HEK293 (cell line): ENCODE results near the gene BCL2L13.

Experiments used
- CTCF ChIA-PET: fragments of 350-600 bp; formaldehyde crosslinking; extraction: SDS; loops from one replicate; lab custom pipeline; 2021; ENCODE audit warnings: antibody characterized with exemption; lab: Yijun Ruan, JAX
- POLR2A ChIA-PET: fragments of 300-600 bp; formaldehyde crosslinking; extraction: SDS; loops from one replicate; lab custom pipeline; 2020; ENCODE audit warnings: antibody characterized with exemption, inconsistent platforms; lab: Yijun Ruan, JAX
- H3K27ac ChIP-seq: fragments of 200-500 bp; sonication (Bioruptor generic); 2 replicates; pipeline ENCODE4 v1.5.1; 2014; ENCODE audit warnings: low read depth, low read length, control low read depth, inconsistent platforms; ENCODE audit errors: extremely low read depth
- H3K36me3 ChIP-seq, 2 experiments: fragments of 200-500 bp in 1 of 2; sonication (Bioruptor generic) in 1 of 2; 1 replicate in 1 of 2; 2 replicates in 1 of 2; pipeline ENCODE4 v1.5.1; 2014 to 2017; ENCODE audit warnings: inconsistent platforms in 2 of 2, low read length in 2 of 2; ENCODE audit not compliant: control insufficient read depth in 2 of 2, insufficient read depth in 1 of 2
- H3K4me1 ChIP-seq: fragments of 200-500 bp; sonication (Bioruptor generic); 2 replicates; pipeline ENCODE4 v1.5.1; 2014; ENCODE audit warnings: mild to moderate bottlenecking, low read length, inconsistent platforms; ENCODE audit not compliant: control insufficient read depth, insufficient read depth
- H3K4me3 ChIP-seq: 2 replicates; pipeline ENCODE4 v1.5.1; 2011; ENCODE audit warnings: low read depth, mild to moderate bottlenecking, control low read depth, low read length, moderate library complexity
- H3K9me3 ChIP-seq: fragments of 200-500 bp; sonication (Bioruptor generic); 2 replicates; pipeline ENCODE4 v1.5.1; 2014; ENCODE audit warnings: low read depth, low read length, inconsistent platforms; ENCODE audit not compliant: control insufficient read depth, insufficient read depth
- HOXD13 ChIP-seq: sonication (generic); formaldehyde crosslinking; IDR thresholded peaks from 2 replicates; pipeline ENCODE4 v1.8.0; 2022; ENCODE audit warnings: missing genetic modification reagents, borderline replicate concordance
- PRDM1 ChIP-seq: fragments of 450-650 bp; formaldehyde crosslinking; IDR thresholded peaks from 2 replicates; pipeline ENCODE4; 2016; ENCODE audit warnings: missing biosample characterization, missing genetic modification characterization
- ZFP41 ChIP-seq: fragments of 450-650 bp; formaldehyde crosslinking; IDR thresholded peaks from 2 replicates; pipeline ENCODE4 v1.5.1; 2016; ENCODE audit warnings: missing biosample characterization, missing genetic modification characterization, borderline replicate concordance
- ZNF121 ChIP-seq: fragments of 450-650 bp; formaldehyde crosslinking; IDR thresholded peaks from 2 replicates; pipeline ENCODE4 v1.5.1; 2016; ENCODE audit warnings: missing biosample characterization, missing genetic modification characterization
- ZNF16 ChIP-seq: fragments of 450-650 bp; formaldehyde crosslinking; IDR thresholded peaks from 2 replicates; pipeline ENCODE4 v1.5.1; 2016; ENCODE audit warnings: low read depth, missing biosample characterization, missing genetic modification characterization
- ZNF174 ChIP-seq: fragments of 450-650 bp; formaldehyde crosslinking; IDR thresholded peaks from 2 replicates; pipeline ENCODE4 v1.5.0; 2017; ENCODE audit warnings: missing biosample characterization, mild to moderate bottlenecking, missing genetic modification characterization
- ZNF202 ChIP-seq: fragments of 450-650 bp; formaldehyde crosslinking; IDR thresholded peaks from 2 replicates; pipeline ENCODE4 v1.5.1; 2016; ENCODE audit warnings: missing biosample characterization, missing genetic modification characterization, borderline replicate concordance
- ZNF510 ChIP-seq: fragments of 450-650 bp; formaldehyde crosslinking; IDR thresholded peaks from 2 replicates; pipeline ENCODE4 v1.5.1; 2018; ENCODE audit warnings: mild to moderate bottlenecking, missing genetic modification characterization, missing biosample characterization; ENCODE audit not compliant: insufficient replicate concordance
- ZNF544 ChIP-seq: fragments of 450-650 bp; formaldehyde crosslinking; IDR thresholded peaks from 2 replicates; pipeline ENCODE4 v1.5.0; 2017; ENCODE audit warnings: missing biosample characterization, missing genetic modification characterization
- ZNF555 ChIP-seq: fragments of 450-650 bp; formaldehyde crosslinking; conservative IDR thresholded peaks from 2 replicates; pipeline ENCODE4 v1.5.1; 2017; ENCODE audit warnings: missing biosample characterization, mild to moderate bottlenecking, missing genetic modification characterization, inconsistent platforms
- ZNF677 ChIP-seq: fragments of 450-650 bp; IDR thresholded peaks from 2 replicates; pipeline ENCODE4 v1.5.0; 2018; ENCODE audit warnings: missing biosample characterization, mild to moderate bottlenecking, missing genetic modification characterization, moderate library complexity
- ZNF747 ChIP-seq: fragments of 450-650 bp; formaldehyde crosslinking; IDR thresholded peaks from 2 replicates; pipeline ENCODE4 v1.5.1; 2016; ENCODE audit warnings: missing biosample characterization, missing genetic modification characterization
- ZNF777 ChIP-seq: fragments of 450-650 bp; formaldehyde crosslinking; IDR thresholded peaks from 2 replicates; pipeline ENCODE4 v1.5.1; 2017; ENCODE audit warnings: missing biosample characterization, missing genetic modification characterization, borderline replicate concordance
- ZNF785 ChIP-seq: fragments of 450-650 bp; formaldehyde crosslinking; IDR thresholded peaks from 2 replicates; pipeline ENCODE4 v1.5.1; 2016; ENCODE audit warnings: missing biosample characterization, missing genetic modification characterization
- ZSCAN30 ChIP-seq: fragments of 450-650 bp; IDR thresholded peaks from 2 replicates; pipeline ENCODE4 v1.5.1; 2018; ENCODE audit warnings: missing biosample characterization, mild to moderate bottlenecking, missing genetic modification characterization, moderate library complexity
- TF ChIP-seq, protein P1 (sequence below): fragments of 450-650 bp; formaldehyde crosslinking; IDR thresholded peaks from 2 replicates; pipeline ENCODE4 v1.5.1; 2017; ENCODE audit warnings: missing biosample characterization, missing genetic modification characterization
- TF ChIP-seq, protein P2 (sequence below): fragments of 450-650 bp; formaldehyde crosslinking; IDR thresholded peaks from 2 replicates; pipeline ENCODE4 v1.5.1; 2016; ENCODE audit warnings: missing biosample characterization, missing genetic modification characterization
- TF ChIP-seq, protein P3 (sequence below): fragments of 450-650 bp; formaldehyde crosslinking; conservative IDR thresholded peaks from 2 replicates; pipeline ENCODE4 v1.5.1; 2016; ENCODE audit warnings: low read depth, missing biosample characterization, missing genetic modification characterization

The BCL2L13 gene

DNA sequence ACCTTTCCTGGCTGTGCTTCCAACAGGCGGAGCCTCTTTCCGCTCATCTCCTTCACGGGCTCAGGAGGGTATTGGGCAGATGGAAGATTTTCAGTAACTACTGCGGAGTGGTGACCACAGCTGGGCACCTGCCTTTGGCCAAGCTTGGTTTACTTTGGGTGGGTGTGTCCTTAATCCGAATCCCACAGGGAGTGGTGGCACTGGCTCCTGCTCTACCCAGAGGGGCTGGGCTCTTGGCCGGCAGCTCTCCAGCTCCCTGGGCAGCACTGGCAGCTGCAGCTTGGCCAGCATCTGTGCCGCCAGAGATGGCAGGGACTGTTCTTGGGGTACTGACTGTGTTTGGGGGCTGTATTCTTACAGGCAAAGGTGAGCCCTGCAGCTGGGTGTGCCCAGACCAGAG lies 105.9 kb downstream of the BCL2L13 start (continued):
- no peak for TF ChIP-seq HOXD13

DNA sequence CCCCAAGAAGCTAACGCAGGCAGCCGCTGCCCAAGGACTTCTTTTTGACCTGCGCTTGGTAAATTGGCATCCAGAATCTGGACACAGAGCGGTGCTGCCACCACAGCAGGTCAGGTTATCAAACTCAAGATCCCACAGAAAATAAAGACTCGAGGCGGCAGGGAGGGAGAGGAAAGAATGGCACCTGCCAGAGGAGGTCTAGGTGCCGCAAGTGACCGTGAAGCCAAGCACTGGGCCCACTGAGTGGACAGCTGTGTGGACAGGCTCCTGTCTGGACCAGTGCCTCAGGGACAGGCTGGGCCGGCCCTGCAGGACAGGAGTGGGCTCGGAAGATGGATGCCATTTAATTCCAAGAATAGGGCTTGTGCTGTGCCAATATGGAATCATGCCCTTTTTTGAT lies 108.4 kb downstream of the BCL2L13 start:
- H3K27ac ChIP-seq: no peak overlapping the region
- H3K4me3 ChIP-seq: no peak overlapping the region
- H3K9me3 ChIP-seq: no peaks in the 10 kb centered on the region
- peaks cover 0 to 3% of the 10 kb centered on the region in 2 experiments; a peak in 1 of 3 replicates for H3K36me3 ChIP-seq
- CTCF ChIA-PET: interaction anchor here (0.6 to 1.4 kb wide), 2 partner anchors 158 to 329 kb away, joined by 3 to 4 read pairs; no protein-coding TSS in a partner anchor
- no peaks in the 10 kb centered on the region for H3K4me1 ChIP-seq
- TF ChIP-seq, protein P1, sequence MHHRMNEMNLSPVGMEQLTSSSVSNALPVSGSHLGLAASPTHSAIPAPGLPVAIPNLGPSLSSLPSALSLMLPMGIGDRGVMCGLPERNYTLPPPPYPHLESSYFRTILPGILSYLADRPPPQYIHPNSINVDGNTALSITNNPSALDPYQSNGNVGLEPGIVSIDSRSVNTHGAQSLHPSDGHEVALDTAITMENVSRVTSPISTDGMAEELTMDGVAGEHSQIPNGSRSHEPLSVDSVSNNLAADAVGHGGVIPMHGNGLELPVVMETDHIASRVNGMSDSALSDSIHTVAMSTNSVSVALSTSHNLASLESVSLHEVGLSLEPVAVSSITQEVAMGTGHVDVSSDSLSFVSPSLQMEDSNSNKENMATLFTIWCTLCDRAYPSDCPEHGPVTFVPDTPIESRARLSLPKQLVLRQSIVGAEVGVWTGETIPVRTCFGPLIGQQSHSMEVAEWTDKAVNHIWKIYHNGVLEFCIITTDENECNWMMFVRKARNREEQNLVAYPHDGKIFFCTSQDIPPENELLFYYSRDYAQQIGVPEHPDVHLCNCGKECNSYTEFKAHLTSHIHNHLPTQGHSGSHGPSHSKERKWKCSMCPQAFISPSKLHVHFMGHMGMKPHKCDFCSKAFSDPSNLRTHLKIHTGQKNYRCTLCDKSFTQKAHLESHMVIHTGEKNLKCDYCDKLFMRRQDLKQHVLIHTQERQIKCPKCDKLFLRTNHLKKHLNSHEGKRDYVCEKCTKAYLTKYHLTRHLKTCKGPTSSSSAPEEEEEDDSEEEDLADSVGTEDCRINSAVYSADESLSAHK (tag by site-specific recombination): no peak
- POLR2A ChIA-PET: interaction anchor here (1.3 kb wide), 1 partner anchor 27 kb away, joined by 3 read pairs; no protein-coding TSS in a partner anchor

DNA sequence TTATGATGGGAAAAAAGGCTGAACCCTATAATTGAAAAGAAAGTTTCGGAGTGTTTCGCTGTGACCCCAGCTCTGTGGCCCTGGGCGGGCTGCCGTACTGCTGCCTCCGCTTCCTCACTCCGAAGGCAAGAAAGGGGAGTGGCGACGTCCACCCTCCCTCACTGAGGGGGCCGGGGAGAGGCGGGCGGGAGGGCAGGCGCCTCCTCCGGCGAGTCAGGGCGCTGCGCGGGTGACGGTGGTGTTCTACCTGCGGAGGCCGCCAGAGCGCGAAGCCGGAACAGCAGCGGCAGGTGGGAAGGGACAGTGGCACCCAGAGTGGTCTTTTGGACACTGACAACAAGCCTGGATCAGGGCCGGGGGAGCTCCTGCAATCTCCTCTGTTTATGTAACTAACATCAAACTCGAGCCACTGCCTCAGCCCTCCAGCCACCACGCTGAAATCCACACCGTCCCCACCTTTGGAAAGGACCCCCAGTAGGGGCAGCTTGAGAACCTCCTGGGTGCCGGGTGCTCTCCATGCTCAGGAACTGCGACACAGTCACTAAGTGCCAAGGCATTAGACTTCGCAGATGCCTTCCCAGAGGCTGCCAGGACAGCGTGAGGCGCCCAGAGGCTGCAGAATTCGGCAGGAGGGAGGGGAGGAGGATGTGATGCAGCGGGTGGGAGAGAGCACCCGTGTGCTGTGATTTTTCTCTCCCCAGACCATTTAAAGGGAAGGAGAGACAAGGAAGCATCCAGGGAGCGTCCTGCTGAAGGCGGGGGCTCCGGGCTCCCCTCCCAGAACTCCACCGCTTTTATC lies 110.2 kb downstream of the BCL2L13 start:
- POLR2A ChIA-PET: no interaction called here

DNA sequence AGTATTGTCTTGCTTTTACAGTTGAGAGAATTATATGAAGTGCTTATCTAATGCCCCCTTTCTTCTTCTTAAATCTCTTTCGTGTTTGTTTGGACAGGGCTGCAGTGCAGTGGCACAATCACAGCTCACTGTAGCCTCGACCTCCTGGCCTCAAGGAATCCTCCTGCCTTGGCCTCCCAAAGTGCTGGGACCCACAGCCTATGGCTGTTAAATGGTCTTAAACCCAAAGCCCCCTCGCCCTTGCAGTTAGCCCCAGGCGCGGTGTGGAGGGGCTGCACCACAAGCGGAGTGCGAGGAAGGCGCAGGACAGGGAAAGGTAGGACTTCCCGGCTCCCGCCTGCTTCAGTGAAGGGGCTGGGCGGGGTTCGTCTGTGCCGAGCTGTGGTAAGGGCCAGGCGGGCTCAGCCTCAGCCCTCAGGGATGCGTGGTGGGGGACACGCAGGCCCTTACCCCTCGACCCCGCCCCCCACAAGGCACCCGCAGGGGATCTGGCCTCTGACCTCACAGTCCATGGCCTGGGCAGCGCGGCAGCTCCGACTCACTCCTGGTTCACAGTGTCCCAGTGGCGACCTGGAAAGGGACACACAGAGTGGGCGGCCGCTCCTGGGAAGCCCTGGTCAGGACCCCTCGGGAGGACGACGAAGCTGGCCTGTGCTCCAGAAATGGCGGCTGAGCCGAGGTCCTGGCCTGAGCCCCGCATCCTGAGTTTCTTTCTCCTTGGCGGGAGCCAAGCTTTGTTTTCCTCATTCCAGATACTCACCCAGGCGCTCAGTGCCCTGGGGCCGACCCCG lies 111.2 kb downstream of the BCL2L13 start:
- no peak overlapping the region for H3K4me3 ChIP-seq
- H3K27ac ChIP-seq: no peak overlapping the region
- ChIA-PET CTCF (interaction anchor here (0.9 to 1.1 kb wide), 2 partner anchors 142 to 326 kb away, joined by 3 read pairs; no protein-coding TSS in a partner anchor), POLR2A (no interaction called here)
- TF ChIP-seq ZNF785 (tag by site-specific recombination) (no peak), ZNF555 (tag by site-specific recombination) (no peak), ZNF121 (tag by site-specific recombination) (no peak), ZNF510 (tag by site-specific recombination) (no peak), ZSCAN30 (tag by site-specific recombination) (no peak), ZFP41 (no peak), ZNF747 (no peak), ZNF174 (no peak), ZNF777 (tag by site-specific recombination) (no peak), ZNF677 (tag by site-specific recombination) (no peak), ZNF544 (no peak), ZNF16 (tag by site-specific recombination) (no peak)
- TF ChIP-seq, protein P2, sequence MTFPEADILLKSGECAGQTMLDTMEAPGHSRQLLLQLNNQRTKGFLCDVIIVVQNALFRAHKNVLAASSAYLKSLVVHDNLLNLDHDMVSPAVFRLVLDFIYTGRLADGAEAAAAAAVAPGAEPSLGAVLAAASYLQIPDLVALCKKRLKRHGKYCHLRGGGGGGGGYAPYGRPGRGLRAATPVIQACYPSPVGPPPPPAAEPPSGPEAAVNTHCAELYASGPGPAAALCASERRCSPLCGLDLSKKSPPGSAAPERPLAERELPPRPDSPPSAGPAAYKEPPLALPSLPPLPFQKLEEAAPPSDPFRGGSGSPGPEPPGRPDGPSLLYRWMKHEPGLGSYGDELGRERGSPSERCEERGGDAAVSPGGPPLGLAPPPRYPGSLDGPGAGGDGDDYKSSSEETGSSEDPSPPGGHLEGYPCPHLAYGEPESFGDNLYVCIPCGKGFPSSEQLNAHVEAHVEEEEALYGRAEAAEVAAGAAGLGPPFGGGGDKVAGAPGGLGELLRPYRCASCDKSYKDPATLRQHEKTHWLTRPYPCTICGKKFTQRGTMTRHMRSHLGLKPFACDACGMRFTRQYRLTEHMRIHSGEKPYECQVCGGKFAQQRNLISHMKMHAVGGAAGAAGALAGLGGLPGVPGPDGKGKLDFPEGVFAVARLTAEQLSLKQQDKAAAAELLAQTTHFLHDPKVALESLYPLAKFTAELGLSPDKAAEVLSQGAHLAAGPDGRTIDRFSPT (tag by site-specific recombination): no peak
- TF ChIP-seq, protein P3, sequence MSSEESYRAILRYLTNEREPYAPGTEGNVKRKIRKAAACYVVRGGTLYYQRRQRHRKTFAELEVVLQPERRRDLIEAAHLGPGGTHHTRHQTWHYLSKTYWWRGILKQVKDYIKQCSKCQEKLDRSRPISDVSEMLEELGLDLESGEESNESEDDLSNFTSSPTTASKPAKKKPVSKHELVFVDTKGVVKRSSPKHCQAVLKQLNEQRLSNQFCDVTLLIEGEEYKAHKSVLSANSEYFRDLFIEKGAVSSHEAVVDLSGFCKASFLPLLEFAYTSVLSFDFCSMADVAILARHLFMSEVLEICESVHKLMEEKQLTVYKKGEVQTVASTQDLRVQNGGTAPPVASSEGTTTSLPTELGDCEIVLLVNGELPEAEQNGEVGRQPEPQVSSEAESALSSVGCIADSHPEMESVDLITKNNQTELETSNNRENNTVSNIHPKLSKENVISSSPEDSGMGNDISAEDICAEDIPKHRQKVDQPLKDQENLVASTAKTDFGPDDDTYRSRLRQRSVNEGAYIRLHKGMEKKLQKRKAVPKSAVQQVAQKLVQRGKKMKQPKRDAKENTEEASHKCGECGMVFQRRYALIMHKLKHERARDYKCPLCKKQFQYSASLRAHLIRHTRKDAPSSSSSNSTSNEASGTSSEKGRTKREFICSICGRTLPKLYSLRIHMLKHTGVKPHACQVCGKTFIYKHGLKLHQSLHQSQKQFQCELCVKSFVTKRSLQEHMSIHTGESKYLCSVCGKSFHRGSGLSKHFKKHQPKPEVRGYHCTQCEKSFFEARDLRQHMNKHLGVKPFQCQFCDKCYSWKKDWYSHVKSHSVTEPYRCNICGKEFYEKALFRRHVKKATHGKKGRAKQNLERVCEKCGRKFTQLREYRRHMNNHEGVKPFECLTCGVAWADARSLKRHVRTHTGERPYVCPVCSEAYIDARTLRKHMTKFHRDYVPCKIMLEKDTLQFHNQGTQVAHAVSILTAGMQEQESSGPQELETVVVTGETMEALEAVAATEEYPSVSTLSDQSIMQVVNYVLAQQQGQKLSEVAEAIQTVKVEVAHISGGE: no peak
- no peaks in the 10 kb centered on the region for H3K4me1 ChIP-seq
- H3K36me3 ChIP-seq: no peaks in the 10 kb centered on the region
- H3K9me3 ChIP-seq: no peaks in the 10 kb centered on the region

More for the DNA sequence above, 110.2 kb downstream of the BCL2L13 start:
- Histone ChIP-seq H3K9me3 (no peaks in the 10 kb centered on the region), H3K4me3 (no peak overlapping the region), H3K36me3 (no peaks in the 10 kb centered on the region), H3K27ac (no peak overlapping the region), H3K4me1 (no peaks in the 10 kb centered on the region)
- TF ChIP-seq PRDM1 (tag by site-specific recombination) (no peak), ZNF202 (no peak)
- CTCF ChIA-PET: interaction anchor here (0.6 kb wide), 2 partner anchors 57 to 81 kb away, joined by 3 to 4 read pairs; no protein-coding TSS in a partner anchor
